Caki2 (cell line): ENCODE data around the gene CLTB. TPM values are rescaled to one million over a fixed set of nuclear protein-coding genes. Genes with fewer than 3 reads are reported as not detected.
"Not testable (repeated sequence)": the region's sequence is repeated elsewhere in the genome, so short reads cannot be mapped to it uniquely, and the experiment has no call there.

ENCODE experiments used
- DNase-seq: peaks from one replicate; pipeline ENCODE4 v3.0.0-alpha.2; 2015; ENCODE audit warnings: low read depth
- in situ Hi-C: cut with HindIII; loops from 2 replicates; pipeline ENCODE4 v1.10.0; 2016; ENCODE audit warnings: low sequenced_read_pairs, low pct_unique_long_range_greater_than_20kb, mixed read lengths
- total RNA-seq: library from RNA; depleted of rRNA; stranded (reverse); fragments of >200 nt; shearing (Covaris generic); gene quantifications from 2 replicates; pipeline ENCODE4 v1.2.3, GENCODE V29; 2014; ENCODE audit warnings: low replicate concordance

The CLTB gene
- total RNA-seq, 1 experiment from 2014 or later: 70.3 TPM

- in situ Hi-C loops: no loop called here
- DNase-seq: no peak
Observed at GRCh38 chr5:176408590-176408989, 7.7 kb downstream of the CLTB start.

- DNase-seq, in situ Hi-C loops: not testable (repeated sequence)
Observed at GRCh38 chr5:176408252-176408573, 8.1 kb downstream of the CLTB start.

GRCh38 chr5:176407456-176408251 is 8.7 kb downstream of the CLTB start:
- no peak for DNase-seq
- in situ Hi-C loops: no loop called here

GRCh38 chr5:176406436-176407052 is 9.8 kb downstream of the CLTB start:
- in situ Hi-C loops: no loop called here
- DNase-seq: no peak

- in situ Hi-C loops: no loop called here
- no peak for DNase-seq
Observed at GRCh38 chr5:176405656-176406435, 10.5 kb downstream of the CLTB start.

- in situ Hi-C loops: no loop called here
- DNase-seq: no peak
Observed at GRCh38 chr5:176401281-176402205, 14.8 kb downstream of the CLTB start.

GRCh38 chr5:176400382-176401156 is 15.8 kb downstream of the CLTB start:
- in situ Hi-C loops: no loop called here
- no peak for DNase-seq

- no peak for DNase-seq
- in situ Hi-C loops: no loop called here
Observed at GRCh38 chr5:176397736-176398420, 18.5 kb downstream of the CLTB start.

GRCh38 chr5:176396330-176396729 is 20.0 kb downstream of the CLTB start:
- in situ Hi-C loops: no loop called here
- DNase-seq: no peak

GRCh38 chr5:176394881-176395675 is 21.3 kb downstream of the CLTB start:
- in situ Hi-C loops: no loop called here
- no peak for DNase-seq

GRCh38 chr5:176394096-176394495 is 22.2 kb downstream of the CLTB start:
- no peak for DNase-seq
- in situ Hi-C loops: no loop called here

- no peak for DNase-seq
- in situ Hi-C loops: no loop called here
Observed at GRCh38 chr5:176392526-176392925, 23.8 kb downstream of the CLTB start.

- in situ Hi-C loops: no loop called here
- DNase-seq: no peak
Observed at GRCh38 chr5:176391999-176392398, 24.3 kb downstream of the CLTB start.

GRCh38 chr5:176391479-176391878 is 24.9 kb downstream of the CLTB start:
- in situ Hi-C loops: no loop called here

GRCh38 chr5:176389135-176390123 is 26.9 kb downstream of the CLTB start:
- no peak for DNase-seq
- in situ Hi-C loops: no loop called here

More at GRCh38 chr5:176391479-176391878, 24.9 kb downstream of the CLTB start:
- DNase-seq: no peak
